Cardiac fibroblast (primary cell): ENCODE measurements around the gene RGS9BP.

ENCODE experiments used
- DNase-seq, 2 donors: peaks; one replicate each; pipeline versions ENCODE4 v3.0.0 to v3.0.0-alpha.2; 2010; ENCODE audit warnings: low read depth in 2 of 2
- H3K4me3 ChIP-seq, 2 donors: replicated peaks in 1 of 2; 1 replicate in 1 of 2; 2 replicates in 1 of 2; pipeline ENCODE4 v1.5.1; 2011; ENCODE audit warnings: low read depth in 2 of 2, low read length in 2 of 2, mild to moderate bottlenecking in 2 of 2, moderate library complexity in 1 of 2
- TF ChIP-seq, protein P1 (sequence below): IDR thresholded peaks from one replicate; pipeline ENCODE4 v1.5.1; 2011; ENCODE audit warnings: low read depth, mild to moderate bottlenecking, low read length, inconsistent platforms

RGS9BP gene

DNA sequence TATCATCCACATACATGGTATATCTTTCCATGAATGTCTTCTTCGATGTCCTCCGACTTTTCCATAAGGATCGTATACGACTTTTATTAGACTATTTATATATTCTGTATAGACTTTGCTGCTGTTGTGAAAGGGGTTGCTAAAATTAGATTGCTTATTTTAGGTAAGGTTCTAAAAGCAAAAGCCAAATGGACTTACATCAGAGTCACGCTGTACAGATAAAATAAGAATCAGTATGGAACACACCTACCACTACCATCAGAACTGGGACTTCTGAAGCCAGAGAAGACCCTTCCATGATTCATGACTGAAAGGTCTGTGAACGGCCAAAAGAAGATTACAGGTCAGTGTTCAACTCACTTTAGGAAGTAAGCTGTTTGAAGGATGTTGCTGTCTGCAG lies 9.6 kb upstream of the RGS9BP start:
- TF ChIP-seq, protein P1, sequence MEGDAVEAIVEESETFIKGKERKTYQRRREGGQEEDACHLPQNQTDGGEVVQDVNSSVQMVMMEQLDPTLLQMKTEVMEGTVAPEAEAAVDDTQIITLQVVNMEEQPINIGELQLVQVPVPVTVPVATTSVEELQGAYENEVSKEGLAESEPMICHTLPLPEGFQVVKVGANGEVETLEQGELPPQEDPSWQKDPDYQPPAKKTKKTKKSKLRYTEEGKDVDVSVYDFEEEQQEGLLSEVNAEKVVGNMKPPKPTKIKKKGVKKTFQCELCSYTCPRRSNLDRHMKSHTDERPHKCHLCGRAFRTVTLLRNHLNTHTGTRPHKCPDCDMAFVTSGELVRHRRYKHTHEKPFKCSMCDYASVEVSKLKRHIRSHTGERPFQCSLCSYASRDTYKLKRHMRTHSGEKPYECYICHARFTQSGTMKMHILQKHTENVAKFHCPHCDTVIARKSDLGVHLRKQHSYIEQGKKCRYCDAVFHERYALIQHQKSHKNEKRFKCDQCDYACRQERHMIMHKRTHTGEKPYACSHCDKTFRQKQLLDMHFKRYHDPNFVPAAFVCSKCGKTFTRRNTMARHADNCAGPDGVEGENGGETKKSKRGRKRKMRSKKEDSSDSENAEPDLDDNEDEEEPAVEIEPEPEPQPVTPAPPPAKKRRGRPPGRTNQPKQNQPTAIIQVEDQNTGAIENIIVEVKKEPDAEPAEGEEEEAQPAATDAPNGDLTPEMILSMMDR, result no peak

DNA sequence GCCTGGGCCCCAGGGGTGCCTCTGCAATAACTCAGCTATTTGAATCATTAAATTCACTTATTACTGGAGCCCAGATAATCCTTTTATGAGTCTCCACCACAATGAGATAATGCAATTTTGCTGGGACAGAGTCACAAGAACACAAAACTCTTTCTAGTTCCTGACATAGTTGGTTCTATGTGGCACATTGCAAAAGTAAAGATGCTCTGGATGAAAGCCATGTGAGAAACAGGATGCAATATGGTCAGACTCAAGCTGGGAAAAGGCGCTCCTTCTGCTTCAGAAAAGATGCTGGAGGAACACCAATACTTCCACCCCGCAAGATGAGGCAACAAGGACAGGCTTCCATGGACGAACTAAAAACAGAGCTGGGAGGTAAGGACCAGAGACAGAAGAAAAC lies 6.3 kb upstream of the RGS9BP start:
- no peak overlapping the region for H3K4me3 ChIP-seq
- TF ChIP-seq, protein P1, result no peak
- DNase-seq, result no peak

More for the DNA sequence above, 9.6 kb upstream of the RGS9BP start:
- H3K4me3 ChIP-seq, result no peak overlapping the region
- DNase-seq, result no peak

DNA sequence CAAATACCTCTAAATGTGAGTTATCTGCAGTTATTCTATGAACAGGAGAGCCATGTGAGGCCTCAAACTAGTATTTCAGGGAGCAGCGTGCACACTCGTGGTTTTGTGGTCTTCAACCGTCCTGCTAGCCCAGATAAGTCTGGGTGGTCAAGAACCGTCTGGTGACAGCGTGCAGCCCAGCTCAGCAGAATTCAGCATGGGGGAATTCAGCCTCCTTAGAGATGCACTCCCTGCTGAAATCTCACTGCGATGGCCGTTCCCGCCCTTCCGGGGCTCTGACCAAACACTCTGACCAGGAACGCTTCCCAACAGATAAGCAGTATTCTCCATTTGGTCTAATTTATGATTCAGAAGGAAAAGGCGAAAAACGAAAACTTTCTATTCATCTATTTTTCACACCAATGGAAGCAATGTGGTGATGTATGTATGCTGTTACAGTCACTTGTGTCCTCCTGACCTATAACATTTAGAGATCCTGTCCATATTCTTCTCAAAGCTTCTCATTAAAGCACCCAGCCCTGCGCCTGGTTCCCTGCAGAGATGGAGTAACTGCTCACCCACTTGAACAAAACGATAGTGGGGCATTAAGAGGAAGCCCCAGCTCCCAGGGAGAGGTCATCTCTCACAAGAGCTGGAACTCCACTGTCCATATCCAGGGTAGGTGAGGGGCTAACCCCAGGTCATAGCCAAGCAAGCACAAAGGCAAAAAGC lies 3.6 kb upstream of the RGS9BP start:
- TF ChIP-seq, protein P1, result no peak
- DNase-seq, result peak in 1 of 2 donors; percentile 26
- no peak overlapping the region for H3K4me3 ChIP-seq

DNA sequence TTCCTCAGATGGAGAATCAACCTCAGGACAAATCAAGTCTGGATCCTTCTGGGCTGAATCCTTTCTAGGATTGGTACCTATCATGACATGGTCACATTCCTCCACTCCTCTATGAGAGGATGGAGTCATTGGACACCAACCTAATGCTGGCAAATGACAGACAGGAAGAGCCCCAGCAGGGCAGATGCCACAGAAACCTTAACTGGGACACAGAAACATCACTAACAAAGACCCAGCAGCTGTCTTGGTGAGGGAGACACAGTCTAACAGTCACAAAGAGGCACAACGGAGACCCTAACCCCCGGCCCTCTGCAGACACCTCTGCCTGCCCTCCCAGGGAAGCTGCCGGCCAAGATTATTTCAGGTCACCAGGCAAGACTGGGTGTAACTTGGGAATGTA lies 2.8 kb upstream of the RGS9BP start:
- H3K4me3 ChIP-seq, result no peak overlapping the region
- TF ChIP-seq, protein P1, result no peak
- no peak for DNase-seq

DNA sequence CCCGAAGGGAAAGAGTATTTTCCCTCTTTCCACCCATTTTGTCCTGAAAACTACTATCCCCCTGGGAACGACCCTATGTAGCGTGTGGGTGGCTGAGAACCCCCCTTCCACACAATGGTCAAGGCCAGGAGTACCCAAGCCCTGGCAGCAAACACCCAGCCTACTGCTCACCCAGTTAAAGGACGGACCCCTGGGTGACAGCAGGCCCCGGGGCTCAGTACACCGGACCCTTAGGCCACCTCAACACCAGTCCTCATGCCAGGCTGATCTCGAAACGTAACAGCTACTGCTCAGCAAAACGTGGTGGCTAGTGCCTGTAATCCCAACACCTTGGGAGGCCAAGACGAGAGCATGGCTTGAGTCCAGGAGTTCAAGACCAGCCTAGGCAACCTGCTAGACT lies 2.1 kb upstream of the RGS9BP start:
- DNase-seq, result no peak
- TF ChIP-seq, protein P1, result no peak
- peak overlapping the region in 1 of 2 donors; percentile 87 for H3K4me3 ChIP-seq

DNA sequence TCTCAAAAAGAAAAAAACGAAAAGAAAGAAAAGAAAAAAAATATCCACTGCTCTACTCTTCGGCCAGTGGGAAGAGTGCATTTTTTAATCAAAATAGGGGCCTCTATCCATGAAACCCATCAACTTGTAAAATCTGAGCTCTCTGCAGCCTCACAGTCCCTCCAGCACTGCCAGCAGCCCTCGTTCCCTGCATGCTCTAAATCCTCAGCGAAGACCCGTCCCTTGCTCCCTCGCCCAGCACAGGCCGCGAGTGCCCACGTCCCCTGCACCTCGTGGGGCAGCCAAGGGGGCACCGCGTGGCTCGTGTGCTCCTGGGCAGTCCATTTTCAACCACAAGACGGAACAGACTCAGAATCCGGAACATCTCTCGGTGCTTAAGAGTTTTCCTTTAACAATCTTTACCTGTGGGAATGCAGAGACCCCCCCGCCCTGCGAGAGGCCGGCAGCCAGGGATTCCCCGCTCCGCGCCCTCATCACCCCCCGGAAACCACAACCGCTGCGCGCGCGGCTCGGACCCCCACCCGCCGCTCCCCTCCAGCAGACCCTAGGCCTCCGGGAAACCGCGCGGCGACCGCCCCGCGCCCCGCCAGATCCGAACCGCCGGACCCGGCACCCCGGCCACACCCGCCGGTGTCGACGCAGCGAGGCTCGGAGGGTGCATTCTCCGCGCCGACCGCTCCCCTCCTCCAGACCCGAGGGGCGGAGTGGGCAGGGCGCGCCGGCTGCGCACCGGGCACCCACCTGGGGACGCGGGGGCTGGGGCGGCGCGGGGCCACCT lies 1.3 kb upstream of the RGS9BP start:
- TF ChIP-seq, protein P1, result no peak
- peak overlapping the region; percentile 73 to 87 for H3K4me3 ChIP-seq
- DNase-seq, result no peak
